Activated CD8-positive, alpha-beta T cell treated with anti-CD3 and anti-CD28 coated beads, Interleukin-2, amount 10 ng/mL, durations not matched to agents 7 days and 5 days (primary cell): Measurements from ENCODE around the gene KEAP1. TPM values are rescaled to one million over a fixed set of nuclear protein-coding genes. Genes with fewer than 3 reads are reported as not detected.

Experiments
- ATAC-seq: fragments of 150-1000 bp; cut with Tn5 transposase; one replicate; pipeline ENCODE4 v1.10.0; 2021; ENCODE audit warnings: moderate library complexity
- CTCF ChIA-PET: fragments of 350-600 bp; sonication (Branson Sonifier 250); formaldehyde crosslinking; loops from one replicate; lab custom pipeline; 2021; ENCODE audit warnings: antibody characterized with exemption; lab: Charles Lee
- POLR2A ChIA-PET: fragments of 350-600 bp; sonication (Branson Sonifier 250); formaldehyde crosslinking; loops from one replicate; lab custom pipeline; 2021; ENCODE audit warnings: antibody characterized with exemption; lab: Charles Lee
- DNase-seq: peaks from one replicate; pipeline ENCODE4 v3.0.0-alpha.2; 2020
- H3K27ac Mint-ChIP-seq: one replicate; pipeline ENCODE4 v1.8.0; 2021; ENCODE audit warnings: mild to moderate bottlenecking, mixed read lengths
- H3K27me3 Mint-ChIP-seq: one replicate; pipeline ENCODE4 v1.8.0; 2021; ENCODE audit warnings: low read depth, mixed read lengths
- H3K36me3 Mint-ChIP-seq: one replicate; pipeline ENCODE4 v1.8.0; 2021; ENCODE audit warnings: low read depth, mixed read lengths
- H3K4me1 Mint-ChIP-seq: one replicate; pipeline ENCODE4 v1.8.0; 2021; ENCODE audit warnings: low read depth, mixed read lengths
- H3K4me3 Mint-ChIP-seq: one replicate; pipeline ENCODE4 v1.8.0; 2021; ENCODE audit warnings: mild to moderate bottlenecking, mixed read lengths
- H3K9me3 Mint-ChIP-seq: one replicate; pipeline ENCODE4 v1.8.0; 2022; ENCODE audit warnings: mixed read lengths; ENCODE audit not compliant: insufficient read depth
- total RNA-seq, 2 experiments: library from RNA; stranded (reverse); gene quantifications; one replicate each; pipeline ENCODE4 v1.2.3, GENCODE V29; 2021

The KEAP1 gene
- total RNA-seq, 2 experiments from 2014 or later: 89.4 to 92.1 TPM

DNA sequence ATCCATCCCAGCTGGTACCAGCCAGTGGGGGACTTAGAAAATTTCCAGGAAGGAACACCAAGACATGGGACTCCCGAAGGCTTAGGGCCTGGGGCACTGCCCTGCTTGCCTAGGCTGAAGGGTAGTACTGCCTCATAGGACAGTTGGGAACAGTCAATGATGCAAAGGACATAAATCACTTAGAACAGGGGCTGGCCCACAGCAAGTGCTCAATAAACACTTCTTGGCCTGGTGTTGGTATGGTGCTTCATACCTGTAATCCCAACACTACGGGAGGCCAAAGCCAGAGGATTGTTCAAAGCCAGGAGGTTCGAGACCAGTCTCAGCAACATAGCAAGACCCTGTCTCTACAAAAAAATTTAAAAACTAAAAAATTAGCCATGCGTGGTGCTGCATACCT is 5.8 kb downstream of the KEAP1 start:
- Mint-ChIP-seq H3K27ac (no peak overlapping the region), H3K4me3 (no peak overlapping the region), H3K9me3 (no peaks in the 10 kb centered on the region), H3K36me3 (peaks cover 42% of the 10 kb centered on the region), H3K27me3 (no peaks in the 10 kb centered on the region), H3K4me1 (peaks cover 33% of the 10 kb centered on the region)
- ChIA-PET CTCF (interaction anchor here (0.9 to 2.2 kb wide), 4 partner anchors 8 to 70 kb away, joined by 3 to 5 read pairs (median 4); no protein-coding TSS in a partner anchor), POLR2A (interaction anchor here (0.6 to 0.7 kb wide), 3 partner anchors 54 to 387 kb away, joined by 3 to 7 read pairs (median 3); no protein-coding TSS in a partner anchor)
- ATAC-seq: no peak
- no peak for DNase-seq

DNA sequence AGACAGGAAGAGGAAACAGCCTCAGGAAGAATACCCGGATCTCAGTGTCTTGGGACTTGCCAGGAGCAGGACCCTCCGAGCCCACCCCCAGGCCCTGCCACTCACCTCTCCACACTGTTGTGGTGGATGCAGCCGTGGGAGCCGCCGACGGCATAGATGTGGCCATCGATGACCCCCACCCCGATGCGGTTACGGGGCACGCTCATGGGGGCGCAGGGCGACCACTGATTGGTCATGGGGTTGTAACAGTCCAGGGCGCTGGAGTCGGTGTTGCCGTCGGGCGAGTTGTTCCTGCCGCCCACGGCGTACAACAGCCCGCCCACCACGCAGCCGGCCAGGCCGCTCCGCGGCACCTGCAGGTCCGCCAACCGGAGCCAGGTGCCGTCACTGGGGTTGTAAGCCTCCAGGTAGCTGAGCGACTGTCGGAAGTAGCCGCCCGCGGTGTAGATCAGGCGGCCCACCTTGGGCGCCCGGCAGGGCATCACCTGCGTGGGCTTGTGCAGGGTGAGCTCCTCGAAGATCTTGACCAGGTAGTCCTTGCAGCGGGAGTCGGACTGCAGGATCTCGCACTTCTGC is 11.6 kb downstream of the KEAP1 start:
- DNase-seq (no peak), ATAC-seq (no peak)
- CTCF ChIA-PET: interaction anchor here (0.8 to 2.0 kb wide), 4 partner anchors 9 to 89 kb away, joined by 3 to 8 read pairs (median 4); no protein-coding TSS in a partner anchor
- Mint-ChIP-seq H3K27me3 (no peaks in the 10 kb centered on the region), H3K36me3 (peaks cover 52% of the 10 kb centered on the region), H3K9me3 (no peaks in the 10 kb centered on the region), H3K27ac (no peak overlapping the region), H3K4me1 (peaks cover 3% of the 10 kb centered on the region), H3K4me3 (no peak overlapping the region)
- POLR2A ChIA-PET: no interaction called here

DNA sequence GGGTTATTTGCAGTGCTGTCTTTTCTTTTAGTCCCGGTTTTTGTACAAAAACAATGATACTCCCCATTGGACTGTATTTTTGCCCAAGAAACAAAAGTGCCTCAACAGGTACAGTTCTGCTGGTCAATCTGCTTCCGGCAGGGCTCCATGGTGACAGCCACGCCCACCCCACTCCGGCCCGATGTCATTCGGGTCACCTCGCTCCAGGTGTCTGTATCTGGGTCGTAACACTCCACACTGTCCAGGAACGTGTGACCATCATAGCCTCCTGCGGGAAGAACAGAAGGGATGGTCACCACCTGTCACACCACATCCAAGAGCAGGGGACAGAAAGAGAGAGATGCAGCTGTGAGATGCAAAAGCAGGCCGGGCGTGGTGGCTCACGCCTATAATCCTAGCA is 16.6 kb downstream of the KEAP1 start:
- ChIA-PET POLR2A (no interaction called here), CTCF (no interaction called here)
- Mint-ChIP-seq H3K27me3 (no peaks in the 10 kb centered on the region), H3K27ac (no peak overlapping the region), H3K36me3 (peaks cover 45% of the 10 kb centered on the region), H3K4me1 (peaks cover 6% of the 10 kb centered on the region), H3K4me3 (no peak overlapping the region), H3K9me3 (no peaks in the 10 kb centered on the region)
- no peak for ATAC-seq
- DNase-seq: no peak

DNA sequence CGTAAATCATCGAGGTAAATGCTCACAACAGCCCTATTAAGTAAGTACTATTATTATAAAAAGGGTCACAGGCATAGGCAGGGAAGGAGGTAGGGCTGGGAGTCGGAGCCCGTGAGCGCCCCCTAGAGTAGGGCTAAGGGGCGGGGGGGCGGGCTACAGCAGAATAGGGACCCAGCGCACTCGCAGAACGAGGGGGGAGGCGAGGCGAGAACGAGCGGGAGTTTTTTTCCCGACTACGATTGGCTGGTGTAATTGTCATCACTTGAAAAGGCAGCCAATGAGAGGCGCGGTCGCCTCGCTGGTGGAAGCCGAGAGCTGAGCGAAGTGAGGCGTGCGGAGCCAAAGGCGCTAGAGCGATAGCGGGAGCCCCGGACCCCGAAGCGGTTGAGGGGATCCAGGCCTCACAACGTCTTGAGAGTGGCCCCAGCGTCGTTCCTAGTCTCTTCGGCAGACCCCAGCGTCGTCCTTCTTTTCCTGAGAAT is 24.2 kb downstream of the KEAP1 start:
- CTCF ChIA-PET: interaction anchor here (0.6 to 2.2 kb wide), 32 partner anchors 9 to 283 kb away, joined by 3 to 10 read pairs (median 4); partner anchors contain the start of genes CDC37, ICAM4 and KRI1
- POLR2A ChIA-PET: interaction anchor here (0.6 kb wide), 1 partner anchor 221 kb away, joined by 3 read pairs; no protein-coding TSS in a partner anchor
- peak; percentile 93 for DNase-seq
- Mint-ChIP-seq H3K27me3 (no peaks in the 10 kb centered on the region), H3K36me3 (no peaks in the 10 kb centered on the region), H3K9me3 (no peaks in the 10 kb centered on the region), H3K4me1 (peaks cover 30% of the 10 kb centered on the region), H3K4me3 (peak overlapping the region; percentile 55), H3K27ac (peak overlapping the region; percentile 57)
- ATAC-seq: peak; percentile 97

DNA sequence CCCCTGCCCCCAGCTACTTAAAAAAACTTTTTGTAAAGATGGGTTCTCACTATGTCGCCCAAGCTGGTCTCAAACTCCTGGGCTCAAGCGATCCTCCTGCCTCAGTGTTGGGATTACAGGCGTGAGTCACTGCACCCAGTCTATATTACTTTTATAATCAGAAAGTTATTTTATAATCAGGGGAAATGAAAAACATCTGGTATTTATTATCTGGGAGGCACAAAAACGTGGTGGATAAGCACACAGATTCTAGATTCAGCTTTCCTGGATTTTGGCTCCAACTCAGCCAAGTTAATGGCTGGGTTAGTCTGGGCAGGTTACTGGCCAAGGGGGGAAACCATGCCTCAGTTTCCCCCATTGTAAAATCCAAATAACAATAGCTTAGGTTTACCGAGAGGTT is 24.7 kb downstream of the KEAP1 start:
- no peak for DNase-seq

DNA sequence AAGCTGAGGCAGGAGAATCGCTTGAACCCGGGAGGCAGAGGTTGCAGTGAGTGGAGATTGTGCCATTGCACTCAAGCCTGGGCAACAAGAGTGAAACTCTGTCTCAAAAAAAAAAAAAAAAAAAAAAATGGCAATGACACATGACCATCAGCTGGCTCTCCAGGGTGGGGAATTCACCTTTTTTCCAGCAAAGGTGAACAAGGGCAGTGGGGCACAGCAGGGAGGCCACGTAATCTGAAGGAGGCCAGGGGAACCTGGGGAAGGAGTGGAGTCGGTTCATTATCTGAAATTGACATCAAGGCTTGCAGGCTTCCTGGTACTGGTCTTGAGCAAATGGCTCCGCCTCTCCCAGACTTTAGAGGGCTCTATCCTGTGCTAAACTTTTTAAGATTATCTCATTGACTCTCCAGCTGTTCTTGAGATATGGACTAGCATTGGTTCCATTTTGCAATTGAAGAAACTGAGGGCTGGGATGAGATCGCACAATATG is 28.1 kb downstream of the KEAP1 start:
- CTCF ChIA-PET: interaction anchor here (1.5 to 1.8 kb wide), 2 partner anchors 9 to 15 kb away, joined by 4 to 11 read pairs; no protein-coding TSS in a partner anchor

More for the DNA sequence above, 24.7 kb downstream of the KEAP1 start:
- ATAC-seq: no peak
- Mint-ChIP-seq H3K27me3 (no peaks in the 10 kb centered on the region), H3K36me3 (no peaks in the 10 kb centered on the region), H3K27ac (no peak overlapping the region), H3K4me3 (no peak overlapping the region), H3K4me1 (peaks cover 30% of the 10 kb centered on the region), H3K9me3 (no peaks in the 10 kb centered on the region)
- CTCF ChIA-PET: interaction anchor here (0.8 to 2.2 kb wide), 21 partner anchors 8 to 221 kb away, joined by 3 to 10 read pairs (median 4); partner anchors contain the start of genes CDC37, ICAM4 and KRI1
- POLR2A ChIA-PET: interaction anchor here (0.6 kb wide), 1 partner anchor 221 kb away, joined by 3 read pairs; no protein-coding TSS in a partner anchor

DNA sequence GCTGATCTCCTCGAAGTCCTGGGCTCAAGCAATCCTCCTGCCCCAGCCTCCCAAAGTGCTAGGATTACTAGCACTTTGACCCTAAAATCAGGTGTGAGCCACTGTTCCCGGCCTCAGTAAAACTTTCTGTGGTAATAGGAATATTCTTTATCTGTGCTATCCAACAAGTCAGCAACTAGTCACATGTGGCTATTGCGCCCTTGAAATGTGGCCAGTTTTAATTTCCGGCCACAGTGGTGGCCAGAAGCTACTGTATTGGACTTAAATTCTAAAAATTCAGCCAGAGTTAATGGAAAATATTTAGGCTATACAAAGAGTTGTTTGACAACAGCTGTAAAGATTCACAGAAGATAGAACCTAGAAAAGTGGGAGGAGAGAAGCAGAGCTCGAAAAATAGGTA is 30.0 kb downstream of the KEAP1 start:
- Mint-ChIP-seq H3K4me3 (no peak overlapping the region), H3K27ac (no peak overlapping the region), H3K36me3 (peaks cover 8% of the 10 kb centered on the region), H3K4me1 (peaks cover 15% of the 10 kb centered on the region), H3K9me3 (no peaks in the 10 kb centered on the region), H3K27me3 (no peaks in the 10 kb centered on the region)
- DNase-seq (no peak), ATAC-seq (no peak)
- CTCF ChIA-PET: interaction anchor here (0.6 to 1.7 kb wide), 5 partner anchors 10 to 171 kb away, joined by 3 to 6 read pairs (median 3); no protein-coding TSS in a partner anchor
- POLR2A ChIA-PET: no interaction called here

More for the DNA sequence above, 28.1 kb downstream of the KEAP1 start:
- peaks cover 30% of the 10 kb centered on the region for H3K4me1 Mint-ChIP-seq
- ATAC-seq: no peak
- H3K4me3 Mint-ChIP-seq: no peak overlapping the region
- H3K27ac Mint-ChIP-seq: no peak overlapping the region
- H3K36me3 Mint-ChIP-seq: no peaks in the 10 kb centered on the region
- no peaks in the 10 kb centered on the region for H3K27me3 Mint-ChIP-seq
- POLR2A ChIA-PET: no interaction called here
- DNase-seq: no peak
- H3K9me3 Mint-ChIP-seq: no peaks in the 10 kb centered on the region

DNA sequence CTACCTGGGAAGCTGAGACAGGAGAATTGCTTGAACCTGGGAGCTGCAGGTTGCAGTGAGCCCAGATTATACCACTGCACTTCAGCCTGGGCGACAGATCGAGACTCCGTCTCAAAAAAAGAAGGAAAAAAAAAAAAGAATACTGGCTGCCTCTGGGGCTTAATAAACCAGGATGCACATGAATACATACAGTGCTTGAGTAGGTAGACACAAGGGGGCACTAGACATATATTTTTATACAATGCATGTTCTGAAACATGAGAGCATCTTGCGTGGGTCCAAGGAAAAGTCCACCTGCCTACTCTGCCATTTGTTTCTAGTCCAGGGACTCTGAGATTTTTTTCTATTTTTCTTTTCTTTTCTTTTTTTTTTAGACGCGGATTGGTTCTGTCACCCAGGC is 31.2 kb downstream of the KEAP1 start:
- DNase-seq (peak; percentile 47), ATAC-seq (peak; percentile 84)
- Mint-ChIP-seq H3K9me3 (no peaks in the 10 kb centered on the region), H3K4me3 (no peak overlapping the region), H3K27me3 (no peaks in the 10 kb centered on the region), H3K27ac (no peak overlapping the region), H3K36me3 (peaks cover 14% of the 10 kb centered on the region), H3K4me1 (peaks cover 12% of the 10 kb centered on the region)
- ChIA-PET CTCF (interaction anchor here (1.1 kb wide), 1 partner anchor 13 kb away, joined by 3 read pairs; no protein-coding TSS in a partner anchor), POLR2A (no interaction called here)

DNA sequence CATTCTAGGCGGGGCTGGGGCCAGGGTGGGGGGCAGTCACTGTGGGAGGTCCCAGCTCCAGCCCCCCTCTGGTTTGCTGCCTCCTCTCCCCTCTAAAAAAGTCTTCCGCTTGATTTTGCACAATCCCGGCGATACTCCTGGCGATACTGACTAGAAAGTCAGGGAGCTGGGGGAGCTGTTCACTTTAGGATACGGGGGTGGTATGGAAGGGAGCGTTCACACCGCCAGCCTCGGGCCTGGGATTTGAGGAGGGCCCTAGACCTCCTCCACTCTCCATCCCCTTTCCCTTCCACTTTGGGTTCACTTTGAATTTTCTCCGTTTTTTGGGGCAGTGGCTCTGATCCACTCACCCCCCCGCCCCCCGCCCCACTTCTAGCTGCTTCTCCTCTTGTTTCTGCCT is 35.0 kb downstream of the KEAP1 start:
- no peaks in the 10 kb centered on the region for H3K4me1 Mint-ChIP-seq
- ChIA-PET POLR2A (interaction anchor here (0.6 kb wide), 1 partner anchor 124 kb away, joined by 3 read pairs; no protein-coding TSS in a partner anchor), CTCF (interaction anchor here (1.1 kb wide), 1 partner anchor 11 kb away, joined by 3 read pairs; no protein-coding TSS in a partner anchor)
- H3K27me3 Mint-ChIP-seq: no peaks in the 10 kb centered on the region
- ATAC-seq (no peak), DNase-seq (no peak)
- H3K9me3 Mint-ChIP-seq: no peaks in the 10 kb centered on the region
- no peak overlapping the region for H3K27ac Mint-ChIP-seq
- H3K36me3 Mint-ChIP-seq: peaks cover 34% of the 10 kb centered on the region
- no peak overlapping the region for H3K4me3 Mint-ChIP-seq

DNA sequence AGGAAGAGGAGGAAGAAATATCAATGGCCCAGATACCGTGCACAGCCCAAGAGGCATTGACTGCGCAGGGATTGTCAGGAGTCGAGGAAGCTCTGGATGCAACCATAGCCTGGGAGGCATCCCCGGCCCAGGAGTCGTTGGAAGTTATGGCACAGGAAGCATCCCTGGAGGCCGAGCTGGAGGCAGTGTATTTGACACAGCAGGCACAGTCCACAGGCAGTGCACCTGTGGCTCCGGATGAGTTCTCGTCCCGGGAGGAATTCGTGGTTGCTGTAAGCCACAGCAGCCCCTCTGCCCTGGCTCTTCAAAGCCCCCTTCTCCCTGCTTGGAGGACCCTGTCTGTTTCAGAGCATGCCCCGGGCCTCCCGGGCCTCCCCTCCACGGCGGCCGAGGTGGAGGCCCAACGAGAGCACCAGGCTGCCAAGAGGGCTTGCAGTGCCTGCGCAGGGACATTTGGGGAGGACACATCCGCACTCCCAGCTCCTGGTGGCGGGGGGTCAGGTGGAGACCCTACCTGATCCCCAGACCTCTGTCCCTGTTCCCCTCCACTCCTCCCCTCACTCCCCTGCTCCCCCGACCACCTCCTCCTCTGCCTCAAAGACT is 36.0 kb downstream of the KEAP1 start:
- Mint-ChIP-seq H3K36me3 (peaks cover 40% of the 10 kb centered on the region), H3K27me3 (no peaks in the 10 kb centered on the region), H3K9me3 (no peaks in the 10 kb centered on the region), H3K4me3 (no peak overlapping the region), H3K27ac (no peak overlapping the region), H3K4me1 (no peaks in the 10 kb centered on the region)
- DNase-seq (no peak), ATAC-seq (no peak)
- POLR2A ChIA-PET: no interaction called here
- CTCF ChIA-PET: interaction anchor here (0.6 to 1.2 kb wide), 3 partner anchors 11 to 64 kb away, joined by 3 to 4 read pairs (median 3); partner anchors contain the start of gene CDC37

DNA sequence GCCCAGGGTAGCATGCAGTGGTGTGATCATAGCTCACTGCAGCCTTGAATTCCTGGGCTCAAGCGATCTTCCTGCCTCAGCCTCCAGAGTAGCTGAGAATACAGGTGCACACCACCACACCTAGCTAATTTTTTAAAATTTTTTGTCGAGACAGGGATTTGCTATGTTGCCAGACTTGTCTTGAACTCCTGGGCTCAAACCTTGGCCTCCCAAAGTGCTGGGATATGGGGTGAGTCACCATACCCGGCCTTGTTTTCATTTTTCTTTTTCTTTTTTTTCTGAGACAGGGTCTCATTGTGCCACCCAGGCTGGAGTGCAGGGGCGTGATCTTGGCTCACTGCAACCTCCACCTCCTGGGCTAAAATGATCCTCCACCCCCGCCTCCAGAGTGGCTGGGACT is 38.7 kb downstream of the KEAP1 start:
- CTCF ChIA-PET: interaction anchor here (1.6 kb wide), 1 partner anchor 14 kb away, joined by 4 read pairs; no protein-coding TSS in a partner anchor
- Mint-ChIP-seq H3K36me3 (peaks cover 57% of the 10 kb centered on the region), H3K27me3 (no peaks in the 10 kb centered on the region), H3K4me3 (no peak overlapping the region), H3K27ac (no peak overlapping the region), H3K4me1 (peaks cover 12% of the 10 kb centered on the region), H3K9me3 (no peaks in the 10 kb centered on the region)
- POLR2A ChIA-PET: no interaction called here
- DNase-seq (no peak), ATAC-seq (no peak)
